ENCODE data around the gene TBC1D22A.

- TF ChIP-seq CTCF (IDR thresholded peaks at IDR 0.05; ENCODE audit: extremely low read depth in 1 of 2, insufficient read depth in 1 of 2, low read depth in 1 of 2, low read length in 2 of 2) = no peak
- no peak for TF ChIP-seq FOS (IDR thresholded peaks at IDR 0.05; ENCODE audit: borderline replicate concordance, insufficient read depth, low read length)
- TF ChIP-seq EZH2 (IDR thresholded peaks at IDR 0.05; ENCODE audit: borderline replicate concordance, low read depth, low read length, severe bottlenecking) = no peak
- TF ChIP-seq POLR2A (IDR thresholded peaks at IDR 0.05; ENCODE audit: low read depth, low read length) = no peak
- no peak for TF ChIP-seq POLR2AphosphoS5 (IDR thresholded peaks at IDR 0.05; ENCODE audit: insufficient read depth, low read depth, low read length)
Measured at GRCh38 chr22:46750530-46750800, 12.0 kb upstream of the TBC1D22A start.
